ENCODE results near the gene LLPH.
"Not testable (repeated sequence)": the region's sequence is repeated elsewhere in the genome, so short reads cannot be mapped to it uniquely, and the experiment has no call there.

Gene LLPH

GRCh38 chr12:66130267-66131066, at the start of gene LLPH:
TSS of gene LLPH (minus strand) at chr12:66130750. CDS start at chr12:66129106, 1,644 bp downstream.
- peaks cover 20% of the 10 kb centered on the region for H3K36me3 ChIP-seq (ENCODE audit: insufficient read depth, low read length)
- H3K9ac ChIP-seq (ENCODE audit: low read length), result peak within 1 kb of the TSS; percentile 25
- H3K27ac ChIP-seq (ENCODE audit: low read depth, low read length), result peak within 1 kb of the TSS; percentile 70
- H3K9me3 ChIP-seq (ENCODE audit: low read length), result no peaks in the 10 kb centered on the region
- peaks cover 15% of the 10 kb centered on the region for H3K4me1 ChIP-seq (ENCODE audit: insufficient read depth, low read length)
- H3K4me3 ChIP-seq (ENCODE audit: low read depth in 1 of 2, low read length in 2 of 2), result peak within 1 kb of the TSS; percentile 83 to 100
- H3K27me3 ChIP-seq (ENCODE audit: control insufficient read depth in 1 of 2, insufficient read depth in 2 of 2, low read length in 2 of 2), result no peaks in the 10 kb centered on the region

- no peaks in the 10 kb centered on the region for H3K9me3 ChIP-seq (ENCODE audit: low read length)
- no peaks in the 10 kb centered on the region for H3K4me1 ChIP-seq (ENCODE audit: insufficient read depth, low read length)
- H3K27ac ChIP-seq (ENCODE audit: low read depth, low read length), result no peak overlapping the region
- no peaks in the 10 kb centered on the region for H3K27me3 ChIP-seq (ENCODE audit: control insufficient read depth in 1 of 2, insufficient read depth in 2 of 2, low read length in 2 of 2)
- no peak overlapping the region for H3K9ac ChIP-seq (ENCODE audit: low read length)
- no peak overlapping the region for H3K4me3 ChIP-seq (ENCODE audit: low read depth in 1 of 2, low read length in 2 of 2)
- no peaks in the 10 kb centered on the region for H3K36me3 ChIP-seq (ENCODE audit: insufficient read depth, low read length)
Observed at GRCh38 chr12:66176105-66176900, 45.8 kb upstream of the LLPH start.

- not testable (repeated sequence) for H3K36me3 ChIP-seq (ENCODE audit: insufficient read depth, low read length)
Observed at GRCh38 chr12:66174391-66175325, 44.1 kb upstream of the LLPH start.

GRCh38 chr12:66170606-66171005, 40.1 kb upstream of the LLPH start:
- peak overlapping the region; percentile 93 for H3K27ac ChIP-seq (ENCODE audit: low read depth, low read length)
- peaks cover 15% of the 10 kb centered on the region for H3K4me1 ChIP-seq (ENCODE audit: insufficient read depth, low read length)
- no peaks in the 10 kb centered on the region for H3K27me3 ChIP-seq (ENCODE audit: control insufficient read depth in 1 of 2, insufficient read depth in 2 of 2, low read length in 2 of 2)
- H3K9ac ChIP-seq (ENCODE audit: low read length), result no peak overlapping the region
- H3K9me3 ChIP-seq (ENCODE audit: low read length), result no peaks in the 10 kb centered on the region
- H3K36me3 ChIP-seq (ENCODE audit: insufficient read depth, low read length), result no peaks in the 10 kb centered on the region
- H3K4me3 ChIP-seq (ENCODE audit: low read depth in 1 of 2, low read length in 2 of 2), result no peak overlapping the region

More at GRCh38 chr12:66174391-66175325, 44.1 kb upstream of the LLPH start:
- not testable (repeated sequence) for H3K4me3 ChIP-seq (ENCODE audit: low read depth in 1 of 2, low read length in 2 of 2); H3K9me3 ChIP-seq (ENCODE audit: low read length); H3K9ac ChIP-seq (ENCODE audit: low read length); H3K4me1 ChIP-seq (ENCODE audit: insufficient read depth, low read length); H3K27ac ChIP-seq (ENCODE audit: low read depth, low read length); H3K27me3 ChIP-seq (ENCODE audit: control insufficient read depth in 1 of 2, insufficient read depth in 2 of 2, low read length in 2 of 2)

- Histone ChIP-seq H3K9ac (ENCODE audit: low read length) (peak within 1 kb of the TSS; percentile 95), H3K27me3 (ENCODE audit: control insufficient read depth in 1 of 2, insufficient read depth in 2 of 2, low read length in 2 of 2) (no peaks in the 10 kb centered on the region), H3K27ac (ENCODE audit: low read depth, low read length) (peak within 1 kb of the TSS; percentile 93), H3K4me1 (ENCODE audit: insufficient read depth, low read length) (peaks cover 15% of the 10 kb centered on the region), H3K9me3 (ENCODE audit: low read length) (no peaks in the 10 kb centered on the region), H3K36me3 (ENCODE audit: insufficient read depth, low read length) (no peaks in the 10 kb centered on the region), H3K4me3 (ENCODE audit: low read depth in 1 of 2, low read length in 2 of 2) (peak within 1 kb of the TSS; percentile 67 to 90)
Observed at GRCh38 chr12:66169221-66170170, 38.9 kb upstream of the LLPH start, which contains the start of gene TMBIM4. TSS of gene TMBIM4 (minus strand) at chr12:66169996. CDS start at chr12:66169951, 45 bp downstream.

GRCh38 chr12:66168410-66168809, 37.9 kb upstream of the LLPH start:
- H3K4me3 ChIP-seq (ENCODE audit: low read depth in 1 of 2, low read length in 2 of 2), result peak overlapping the region in 1 of 2 donors; percentile 90
- H3K4me1 ChIP-seq (ENCODE audit: insufficient read depth, low read length), result peaks cover 15% of the 10 kb centered on the region
- no peaks in the 10 kb centered on the region for H3K27me3 ChIP-seq (ENCODE audit: control insufficient read depth in 1 of 2, insufficient read depth in 2 of 2, low read length in 2 of 2)
- H3K9me3 ChIP-seq (ENCODE audit: low read length), result no peaks in the 10 kb centered on the region
- H3K27ac ChIP-seq (ENCODE audit: low read depth, low read length), result peak overlapping the region; percentile 93
- peak overlapping the region; percentile 95 for H3K9ac ChIP-seq (ENCODE audit: low read length)
- H3K36me3 ChIP-seq (ENCODE audit: insufficient read depth, low read length), result no peaks in the 10 kb centered on the region

- H3K27ac ChIP-seq (ENCODE audit: low read depth, low read length), result no peak overlapping the region
- H3K4me1 ChIP-seq (ENCODE audit: insufficient read depth, low read length), result peaks cover 15% of the 10 kb centered on the region
- H3K4me3 ChIP-seq (ENCODE audit: low read depth in 1 of 2, low read length in 2 of 2), result no peak overlapping the region
- no peak overlapping the region for H3K9ac ChIP-seq (ENCODE audit: low read length)
- no peaks in the 10 kb centered on the region for H3K36me3 ChIP-seq (ENCODE audit: insufficient read depth, low read length)
- no peaks in the 10 kb centered on the region for H3K9me3 ChIP-seq (ENCODE audit: low read length)
- H3K27me3 ChIP-seq (ENCODE audit: control insufficient read depth in 1 of 2, insufficient read depth in 2 of 2, low read length in 2 of 2), result no peaks in the 10 kb centered on the region
Observed at GRCh38 chr12:66166561-66166960, 36.0 kb upstream of the LLPH start.

GRCh38 chr12:66165141-66165540, 34.6 kb upstream of the LLPH start:
- Histone ChIP-seq H3K9ac (ENCODE audit: low read length) (no peak overlapping the region), H3K4me3 (ENCODE audit: low read depth in 1 of 2, low read length in 2 of 2) (no peak overlapping the region), H3K4me1 (ENCODE audit: insufficient read depth, low read length) (peaks cover 15% of the 10 kb centered on the region), H3K27me3 (ENCODE audit: control insufficient read depth in 1 of 2, insufficient read depth in 2 of 2, low read length in 2 of 2) (no peaks in the 10 kb centered on the region), H3K27ac (ENCODE audit: low read depth, low read length) (no peak overlapping the region), H3K9me3 (ENCODE audit: low read length) (no peaks in the 10 kb centered on the region), H3K36me3 (ENCODE audit: insufficient read depth, low read length) (no peaks in the 10 kb centered on the region)

GRCh38 chr12:66164349-66164821, 33.8 kb upstream of the LLPH start:
- no peak overlapping the region for H3K9ac ChIP-seq (ENCODE audit: low read length)
- no peak overlapping the region for H3K4me3 ChIP-seq (ENCODE audit: low read depth in 1 of 2, low read length in 2 of 2)
- peaks cover 15% of the 10 kb centered on the region for H3K4me1 ChIP-seq (ENCODE audit: insufficient read depth, low read length)
- H3K9me3 ChIP-seq (ENCODE audit: low read length), result no peaks in the 10 kb centered on the region
- H3K36me3 ChIP-seq (ENCODE audit: insufficient read depth, low read length), result peaks cover under 1% of the 10 kb centered on the region
- no peaks in the 10 kb centered on the region for H3K27me3 ChIP-seq (ENCODE audit: control insufficient read depth in 1 of 2, insufficient read depth in 2 of 2, low read length in 2 of 2)
- no peak overlapping the region for H3K27ac ChIP-seq (ENCODE audit: low read depth, low read length)

- Histone ChIP-seq H3K4me3 (ENCODE audit: low read depth in 1 of 2, low read length in 2 of 2) (no peak overlapping the region), H3K27me3 (ENCODE audit: control insufficient read depth in 1 of 2, insufficient read depth in 2 of 2, low read length in 2 of 2) (no peaks in the 10 kb centered on the region), H3K9ac (ENCODE audit: low read length) (no peak overlapping the region), H3K36me3 (ENCODE audit: insufficient read depth, low read length) (peaks cover 9% of the 10 kb centered on the region), H3K27ac (ENCODE audit: low read depth, low read length) (no peak overlapping the region), H3K9me3 (ENCODE audit: low read length) (no peaks in the 10 kb centered on the region), H3K4me1 (ENCODE audit: insufficient read depth, low read length) (peaks cover 8% of the 10 kb centered on the region)
Observed at GRCh38 chr12:66163289-66163688, 32.7 kb upstream of the LLPH start.

Measured in muscle layer of colon (tissue), 2 donors.